Stimulated activated CD8-positive, alpha-beta memory T cell treated with anti-CD3 and anti-CD28 coated beads, Interleukin-12 subunit alpha, Interleukin-12 subunit beta, amount 100 ng/mL, for 24 hours (primary cell): Measurements from ENCODE around the gene CHST6.
"Not testable (repeated sequence)": the region's sequence is repeated elsewhere in the genome, so short reads cannot be mapped to it uniquely, and the experiment has no call there.

ENCODE experiments used
- DNase-seq: peaks from one replicate; pipeline ENCODE4 v3.0.0-alpha.2; 2020; ENCODE audit errors: extremely low read depth

The CHST6 gene

GRCh38 chr16:75502916-75503605 is 7.8 kb upstream of the CHST6 start:
- DNase-seq: no peak

DNA sequence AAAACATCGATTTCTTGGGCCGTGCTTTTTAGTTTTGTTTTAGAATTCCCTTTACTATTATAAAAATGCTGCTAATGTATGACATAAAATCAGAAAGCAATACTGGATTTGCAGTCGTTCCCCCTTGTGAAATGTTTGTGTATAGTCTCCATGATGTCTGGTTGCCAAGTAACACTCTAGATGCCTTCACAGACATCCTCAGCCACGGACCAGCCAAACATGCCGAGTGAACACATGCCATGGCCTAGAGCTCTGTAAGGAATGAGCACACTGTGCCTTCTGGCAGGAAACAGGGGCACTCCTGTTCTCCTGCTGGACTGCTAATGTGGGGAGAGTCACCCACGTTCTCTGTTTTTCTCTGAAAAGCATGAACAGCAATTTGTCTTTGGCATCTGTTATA is 6.6 kb upstream of the CHST6 start:
- DNase-seq: not testable (repeated sequence)

GRCh38 chr16:75501359-75501758 is 6.1 kb upstream of the CHST6 start:
- DNase-seq: no peak

DNA sequence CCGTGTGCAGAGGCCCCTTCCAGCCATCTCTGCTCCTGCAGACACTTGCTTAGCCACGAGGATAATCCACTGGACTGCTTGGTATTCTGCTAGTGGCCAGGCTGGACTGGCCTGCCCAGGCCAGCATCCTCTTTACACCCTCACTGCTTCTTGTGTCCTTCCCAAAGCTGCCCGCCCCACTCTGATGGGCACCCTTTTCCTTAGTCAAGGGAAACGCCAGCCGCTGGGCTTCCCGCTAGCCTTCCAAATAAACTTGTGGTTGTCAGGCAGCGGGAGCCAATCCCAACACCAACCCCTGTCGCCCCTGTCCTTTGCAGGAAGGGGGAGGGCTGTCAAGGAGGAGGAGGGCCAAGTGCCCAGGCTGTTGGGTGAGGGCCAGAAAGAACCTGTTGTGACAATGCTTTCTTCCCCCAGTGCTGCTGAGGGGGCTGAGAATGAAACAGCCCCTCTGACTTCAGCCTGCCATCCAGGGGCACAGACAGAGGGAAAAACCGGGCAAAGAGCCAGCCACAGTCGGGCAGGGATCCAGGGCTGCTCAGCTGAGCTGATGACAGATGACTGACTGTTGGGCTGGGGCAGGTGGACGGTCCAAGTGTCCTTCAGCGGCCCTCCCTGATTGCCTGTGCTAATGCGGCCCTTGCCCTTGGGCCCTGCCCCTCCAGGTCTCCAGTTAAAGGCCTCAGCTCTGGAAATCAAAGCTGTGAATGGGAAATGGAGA is 3.5 kb upstream of the CHST6 start:
- DNase-seq: not testable (repeated sequence)

- DNase-seq: no peak
Observed at GRCh38 chr16:75497558-75497957, 2.3 kb upstream of the CHST6 start.

DNA sequence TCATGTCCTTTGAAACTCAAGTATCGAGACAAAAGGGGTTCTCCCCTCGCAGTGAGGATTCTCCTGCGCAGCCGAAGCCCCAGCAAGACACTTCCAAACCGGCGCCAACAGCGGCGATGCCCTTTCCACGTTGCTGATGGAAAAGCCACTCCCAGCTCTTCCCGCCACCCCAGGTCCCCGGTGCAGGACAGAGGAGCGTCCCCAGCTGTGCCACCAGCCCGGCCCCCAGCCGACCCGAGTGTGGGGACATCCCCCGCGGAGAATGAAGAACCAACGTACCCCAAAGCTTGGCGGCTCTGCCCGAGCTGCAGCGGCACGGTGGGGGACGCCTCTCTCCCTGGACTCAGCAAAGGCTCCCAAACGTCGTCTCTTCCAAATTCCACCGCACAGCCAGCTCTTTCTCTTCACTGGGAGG is 573 bp downstream of the CHST6 start:
- no peak for DNase-seq

- DNase-seq: no peak
Observed at GRCh38 chr16:75494184-75494583, 1.1 kb downstream of the CHST6 start.

- DNase-seq: no peak
Observed at GRCh38 chr16:75491876-75492275, 3.4 kb downstream of the CHST6 start.

GRCh38 chr16:75488322-75488721 is 6.9 kb downstream of the CHST6 start:
- DNase-seq: no peak

DNA sequence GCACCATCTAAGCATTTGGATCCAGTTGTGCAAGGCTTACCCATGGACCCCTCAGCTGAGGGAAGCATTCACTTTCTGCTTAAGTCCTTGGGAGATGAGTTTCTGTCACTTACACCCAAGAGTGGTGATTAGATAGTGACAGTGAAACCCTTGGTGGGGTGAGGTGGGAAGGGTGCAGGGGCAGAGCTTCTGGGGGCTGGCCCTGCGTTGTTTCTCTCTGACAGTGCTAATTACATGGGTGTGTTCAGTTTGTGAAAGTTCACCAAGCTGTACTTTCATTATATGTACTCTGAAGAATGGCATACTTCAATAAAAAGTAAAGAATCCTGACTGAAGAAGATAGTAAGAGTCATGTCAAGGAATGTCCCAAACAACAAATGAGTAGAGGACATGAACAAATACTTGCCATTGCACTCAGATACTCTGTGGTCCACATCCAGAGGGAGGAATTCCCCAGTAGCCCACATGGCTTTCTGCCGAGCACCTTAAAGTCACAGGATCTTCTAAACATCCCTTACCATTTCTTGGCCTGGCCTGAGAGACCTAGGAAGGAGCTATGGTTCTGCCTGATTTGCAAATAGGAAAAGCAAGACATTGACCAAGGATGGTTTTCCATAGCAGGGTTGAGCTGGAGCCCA is 8.4 kb downstream of the CHST6 start:
- no peak for DNase-seq

DNA sequence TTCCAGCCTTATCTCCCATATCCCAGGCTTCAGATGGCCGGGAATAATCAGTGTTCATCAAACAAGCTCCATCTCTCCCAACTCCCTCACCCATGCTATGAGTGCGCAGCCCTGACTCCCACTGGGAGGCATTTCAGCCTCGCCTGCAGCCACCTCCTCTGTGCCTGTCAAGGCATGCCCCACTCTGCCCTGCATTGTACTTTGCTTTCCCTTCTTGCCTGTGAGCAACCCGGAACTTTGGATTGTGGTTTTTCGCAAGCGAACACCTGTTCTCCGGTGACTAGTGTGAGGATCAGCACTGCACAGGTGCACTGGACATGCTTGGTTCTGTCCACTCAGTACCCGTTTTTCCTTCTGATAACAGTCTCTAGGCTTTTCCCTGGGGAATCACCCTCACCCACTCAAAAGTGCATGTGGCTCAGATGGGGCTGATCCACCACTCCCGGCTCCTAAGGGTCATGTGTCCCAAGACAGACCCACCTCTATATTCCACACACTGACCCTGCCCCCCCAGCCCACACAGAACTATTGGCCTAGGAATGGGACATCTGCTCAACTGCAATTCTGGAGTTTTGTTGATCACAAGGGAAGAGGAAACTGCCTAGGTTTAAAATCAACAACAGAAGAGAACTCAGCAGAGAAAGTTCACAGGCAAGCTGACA is 9.1 kb downstream of the CHST6 start:
- no peak for DNase-seq

- no peak for DNase-seq
Observed at GRCh38 chr16:75485230-75486013, 9.8 kb downstream of the CHST6 start.

GRCh38 chr16:75483222-75483621 is 12.0 kb downstream of the CHST6 start:
- DNase-seq: no peak

- DNase-seq: no peak
Observed at GRCh38 chr16:75482434-75483205, 12.6 kb downstream of the CHST6 start.

GRCh38 chr16:75481475-75481874 is 13.8 kb downstream of the CHST6 start:
- no peak for DNase-seq

- no peak for DNase-seq
Observed at GRCh38 chr16:75479421-75479990, 15.7 kb downstream of the CHST6 start.

DNA sequence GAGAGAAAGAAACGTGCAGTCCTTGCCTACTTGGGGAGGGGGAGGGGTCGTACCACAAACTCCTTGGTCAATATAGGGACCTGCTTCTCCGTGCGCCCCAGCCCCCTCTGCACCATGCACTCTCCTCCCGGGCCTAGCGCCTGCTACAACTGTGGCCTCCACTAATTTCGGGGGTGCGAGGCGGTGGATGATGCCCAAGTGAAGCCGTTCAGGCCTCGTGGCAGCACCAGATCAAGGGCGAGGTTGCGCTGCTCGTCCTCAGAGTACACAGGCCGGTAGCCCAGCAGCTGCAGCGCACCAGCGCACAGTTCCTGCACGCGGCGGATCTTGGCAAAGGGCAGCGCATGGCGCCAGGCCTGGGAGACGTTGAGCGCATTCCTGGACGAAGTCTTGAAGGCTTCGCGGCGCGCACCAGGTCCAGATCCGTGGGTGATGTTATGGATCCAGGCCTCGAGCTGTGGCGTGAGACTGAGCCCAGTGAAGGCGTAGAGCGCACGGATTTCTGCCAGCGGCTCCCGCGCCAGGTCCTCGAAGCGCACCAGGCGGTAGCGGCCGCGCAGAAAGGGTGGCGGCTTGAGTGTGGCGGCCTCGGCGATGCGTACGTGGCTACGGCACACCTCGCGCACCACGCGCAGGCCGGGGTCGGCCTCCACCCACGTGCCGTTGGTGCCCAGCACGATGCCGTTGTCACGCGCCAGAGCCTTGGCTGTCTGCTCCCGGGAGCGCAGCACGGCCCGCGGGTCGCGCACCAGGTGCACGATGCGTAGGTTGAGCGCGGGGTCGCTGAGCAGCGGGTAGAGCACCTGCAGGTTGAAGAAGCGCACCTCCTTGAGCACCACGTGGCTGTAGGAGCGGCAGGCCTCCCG is 16.5 kb downstream of the CHST6 start:
- no peak for DNase-seq

GRCh38 chr16:75477680-75478473 is 17.4 kb downstream of the CHST6 start:
- no peak for DNase-seq

- DNase-seq: no peak
Observed at GRCh38 chr16:75476817-75477216, 18.4 kb downstream of the CHST6 start.
